ENCODE data around the gene IBSP. TPM values are rescaled to one million over a fixed set of nuclear protein-coding genes. Genes with fewer than 3 reads are reported as not detected.

The IBSP gene
- total RNA-seq, 2 experiments from 2014 or later, result not detected

DNA sequence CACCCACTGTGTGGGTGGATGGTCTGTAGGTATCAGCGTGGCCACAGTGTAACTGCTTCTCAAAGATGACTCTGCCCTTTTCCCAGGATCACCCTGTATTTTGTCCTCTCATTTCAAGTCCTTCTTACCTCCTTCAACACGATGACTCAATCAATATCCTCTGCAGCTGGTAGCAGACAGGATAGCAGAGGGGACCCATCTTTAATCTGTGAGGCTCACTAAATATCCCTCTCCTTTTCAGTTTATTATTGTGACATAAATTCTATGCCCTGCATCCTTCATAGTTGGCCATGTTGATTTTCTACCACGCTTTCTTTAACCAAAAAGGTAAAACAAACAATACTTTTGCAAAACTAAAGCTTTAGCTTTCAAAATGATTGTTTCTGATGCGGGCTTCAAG is 23.8 kb downstream of the IBSP start:
- CTCF ChIA-PET, result no interaction called here
- intact Hi-C loops (cut with DNase I, micrococcal nuclease), result no loop called here
- Histone ChIP-seq H3K4me1 (ENCODE audit: insufficient read depth, low read length) (no peaks in the 10 kb centered on the region), H3K9me3 (ENCODE audit: control insufficient read depth in 1 of 2, insufficient read depth in 1 of 2, low read length in 2 of 2) (peaks cover 0 to 4% of the 10 kb centered on the region in 2 experiments), H3K27ac (ENCODE audit: low read depth in 1 of 2, low read length in 2 of 2) (no peak overlapping the region), H3K4me3 (ENCODE audit: low read length) (no peak overlapping the region), H3K27me3 (ENCODE audit: control insufficient read depth in 1 of 2, insufficient read depth in 2 of 2, low read length in 2 of 2) (no peaks in the 10 kb centered on the region), H3K36me3 (ENCODE audit: insufficient read depth, low read length) (no peaks in the 10 kb centered on the region)
- H3K27ac Mint-ChIP-seq, result no peak overlapping the region
- no peak for ATAC-seq (ENCODE audit: poor library complexity)
- POLR2A ChIA-PET, result no interaction called here
- DNase-seq, result no peak
- TF ChIP-seq CTCF (IDR thresholded peaks at IDR 0.05), result no peak
- H3K27me3 Mint-ChIP-seq, result peaks cover 25% of the 10 kb centered on the region
- no peak overlapping the region for H3K4me3 Mint-ChIP-seq
- H3K36me3 Mint-ChIP-seq (ENCODE audit: low read depth), result no peaks in the 10 kb centered on the region
- H3K4me1 Mint-ChIP-seq (ENCODE audit: low read depth), result no peaks in the 10 kb centered on the region
- H3K9me3 Mint-ChIP-seq, result no peaks in the 10 kb centered on the region

DNA sequence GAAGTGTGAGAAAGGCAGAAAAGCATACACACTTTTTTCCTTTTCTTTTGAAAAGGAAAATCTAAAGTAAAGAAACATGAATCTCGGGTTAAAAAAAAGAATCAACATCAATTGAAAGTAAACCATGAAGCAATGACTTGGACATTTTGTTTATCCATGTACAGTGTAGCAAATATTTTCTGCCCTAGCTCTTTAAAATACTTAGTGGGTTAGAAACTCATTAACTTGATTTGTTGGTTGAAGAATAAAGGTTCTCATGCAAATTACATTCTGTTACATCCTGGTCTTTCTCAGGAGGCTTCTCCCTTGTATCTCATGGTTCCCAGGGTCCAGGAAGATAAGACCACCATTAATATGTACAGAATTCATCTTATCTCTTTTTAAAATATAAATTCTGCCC is 24.4 kb downstream of the IBSP start:
- CTCF ChIA-PET, result interaction anchor here (1.5 kb wide), 1 partner anchor 8 kb away, joined by 4 read pairs; no protein-coding TSS in a partner anchor
- no peak overlapping the region for H3K27ac ChIP-seq (ENCODE audit: low read depth in 1 of 2, low read length in 2 of 2)
- no peak overlapping the region for H3K4me3 ChIP-seq (ENCODE audit: low read length)
- Mint-ChIP-seq H3K27me3 (peaks cover 30% of the 10 kb centered on the region), H3K4me1 (ENCODE audit: low read depth) (no peaks in the 10 kb centered on the region), H3K9me3 (no peaks in the 10 kb centered on the region), H3K36me3 (ENCODE audit: low read depth) (no peaks in the 10 kb centered on the region), H3K27ac (no peak overlapping the region), H3K4me3 (no peak overlapping the region)
- TF ChIP-seq CTCF (IDR thresholded peaks at IDR 0.05), result no peak
- POLR2A ChIA-PET, result no interaction called here
- H3K36me3 ChIP-seq (ENCODE audit: insufficient read depth, low read length), result no peaks in the 10 kb centered on the region
- intact Hi-C loops (cut with DNase I, micrococcal nuclease), result no loop called here
- no peaks in the 10 kb centered on the region for H3K4me1 ChIP-seq (ENCODE audit: insufficient read depth, low read length)
- ATAC-seq (ENCODE audit: poor library complexity), result no peak
- H3K27me3 ChIP-seq (ENCODE audit: control insufficient read depth in 1 of 2, insufficient read depth in 2 of 2, low read length in 2 of 2), result no peaks in the 10 kb centered on the region
- no peak for DNase-seq
- H3K9me3 ChIP-seq (ENCODE audit: control insufficient read depth in 1 of 2, insufficient read depth in 1 of 2, low read length in 2 of 2), result peaks cover 0 to 4% of the 10 kb centered on the region in 2 experiments

- Histone ChIP-seq H3K4me3 (ENCODE audit: low read length) (no peak overlapping the region), H3K9me3 (ENCODE audit: control insufficient read depth in 1 of 2, insufficient read depth in 1 of 2, low read length in 2 of 2) (peaks cover 0 to 1% of the 10 kb centered on the region in 2 experiments), H3K27me3 (ENCODE audit: control insufficient read depth in 1 of 2, insufficient read depth in 2 of 2, low read length in 2 of 2) (no peaks in the 10 kb centered on the region), H3K27ac (ENCODE audit: low read depth in 1 of 2, low read length in 2 of 2) (no peak overlapping the region), H3K36me3 (ENCODE audit: insufficient read depth, low read length) (no peaks in the 10 kb centered on the region), H3K4me1 (ENCODE audit: insufficient read depth, low read length) (no peaks in the 10 kb centered on the region)
- Mint-ChIP-seq H3K27ac (no peak overlapping the region), H3K4me1 (ENCODE audit: low read depth) (no peaks in the 10 kb centered on the region), H3K9me3 (no peaks in the 10 kb centered on the region), H3K27me3 (peaks cover 31% of the 10 kb centered on the region), H3K4me3 (no peak overlapping the region), H3K36me3 (ENCODE audit: low read depth) (no peaks in the 10 kb centered on the region)
- ChIA-PET CTCF (interaction anchor here (1.5 kb wide), 1 partner anchor 9 kb away, joined by 4 read pairs; no protein-coding TSS in a partner anchor), POLR2A (no interaction called here)
- intact Hi-C loops (cut with DNase I, micrococcal nuclease), result no loop called here
- DNase-seq (no peak), ATAC-seq (ENCODE audit: poor library complexity) (no peak)
- no peak for TF ChIP-seq CTCF (IDR thresholded peaks at IDR 0.05)
Measured at GRCh38 chr4:87824352-87824751, 25.0 kb downstream of the IBSP start.

All from CD4-positive, alpha-beta T cell (primary cell).